H9 (cell line): Measurements from ENCODE around the gene SNED1. TPM values are rescaled to one million over a fixed set of nuclear protein-coding genes. Genes with fewer than 3 reads are reported as not detected.

Experiments
- DNase-seq: peaks from one replicate; pipeline ENCODE4 v3.0.0-alpha.2; 2017
- H2AFZ ChIP-seq: one replicate; pipeline ENCODE4 v1.6.1; 2013; ENCODE audit warnings: mild to moderate bottlenecking, low read length, control low read depth, moderate library complexity
- H2AK5ac ChIP-seq: 2 replicates; pipeline ENCODE4 v1.6.1; 2013; ENCODE audit warnings: low read length, control low read depth, mixed read lengths; ENCODE audit not compliant: insufficient read length
- H2BK120ac ChIP-seq: one replicate; pipeline ENCODE4 v1.6.1; 2013; ENCODE audit warnings: low read depth, mild to moderate bottlenecking, low read length, control low read depth, inconsistent platforms; ENCODE audit not compliant: poor library complexity, severe bottlenecking
- H2BK12ac ChIP-seq: 2 replicates; pipeline ENCODE4 v1.6.1; 2013; ENCODE audit warnings: low read length, control low read depth, mixed read lengths, low read depth; ENCODE audit not compliant: insufficient read length
- H2BK15ac ChIP-seq: 2 replicates; pipeline ENCODE4 v1.6.1; 2013; ENCODE audit warnings: low read depth, low read length, control low read depth
- H2BK20ac ChIP-seq: one replicate; pipeline ENCODE4 v1.6.1; 2013; ENCODE audit warnings: low read depth, mild to moderate bottlenecking, low read length, control low read depth, inconsistent platforms; ENCODE audit not compliant: poor library complexity, severe bottlenecking
- H2BK5ac ChIP-seq: 2 replicates; pipeline ENCODE4 v1.6.1; 2013; ENCODE audit warnings: low read length, control low read depth, mixed read lengths; ENCODE audit not compliant: insufficient read length
- H3K14ac ChIP-seq: 2 replicates; pipeline ENCODE4 v1.6.1; 2013; ENCODE audit warnings: low read length, control low read depth; ENCODE audit not compliant: insufficient read depth
- H3K18ac ChIP-seq: 2 replicates; pipeline ENCODE4 v1.6.1; 2013; ENCODE audit warnings: low read depth, mild to moderate bottlenecking, mixed read lengths, low read length, control low read depth; ENCODE audit not compliant: insufficient read length
- H3K23ac ChIP-seq: 2 replicates; pipeline ENCODE4 v1.6.1; 2013; ENCODE audit warnings: low read length, control low read depth, mixed read lengths, low read depth; ENCODE audit not compliant: insufficient read length
- H3K23me2 ChIP-seq: 2 replicates; pipeline ENCODE4 v1.6.1; 2013; ENCODE audit warnings: low read depth, mild to moderate bottlenecking, mixed read lengths, low read length, control low read depth; ENCODE audit not compliant: insufficient read length, poor library complexity, severe bottlenecking
- H3K27ac ChIP-seq: 2 replicates; pipeline ENCODE4 v1.5.1; 2013; ENCODE audit warnings: low read length, control low read depth, mixed read lengths, low read depth; ENCODE audit not compliant: insufficient read length
- H3K27me3 ChIP-seq: 2 replicates; pipeline ENCODE4 v1.6.1; 2013; ENCODE audit warnings: low read length, control low read depth, inconsistent platforms; ENCODE audit not compliant: insufficient read depth
- H3K4ac ChIP-seq: 2 replicates; pipeline ENCODE4 v1.6.1; 2013; ENCODE audit warnings: low read depth, mild to moderate bottlenecking, control low read depth, inconsistent platforms, low read length, moderate library complexity
- H3K4me1 ChIP-seq: 2 replicates; pipeline ENCODE4 v1.6.1; 2013; ENCODE audit warnings: low read length, control low read depth, inconsistent platforms; ENCODE audit not compliant: insufficient read depth
- H3K4me2 ChIP-seq: 2 replicates; pipeline ENCODE4 v1.6.1; 2013; ENCODE audit warnings: low read length, control low read depth, mixed read lengths; ENCODE audit not compliant: insufficient read length, insufficient read depth
- H3K56ac ChIP-seq: 2 replicates; pipeline ENCODE4 v1.6.1; 2013; ENCODE audit warnings: low read depth, mild to moderate bottlenecking, mixed read lengths, low read length, control low read depth; ENCODE audit not compliant: insufficient read length
- H3K79me1 ChIP-seq: 2 replicates; pipeline ENCODE4 v1.6.1; 2013; ENCODE audit warnings: low read depth, mild to moderate bottlenecking, moderate library complexity, low read length, control low read depth, inconsistent platforms; ENCODE audit not compliant: insufficient read depth, poor library complexity, severe bottlenecking
- H3K79me2 ChIP-seq: 2 replicates; pipeline ENCODE4 v1.6.1; 2013; ENCODE audit warnings: low read length, control low read depth, inconsistent platforms; ENCODE audit not compliant: insufficient read depth
- H3K9ac ChIP-seq: 2 replicates; pipeline ENCODE4 v1.6.1; 2013; ENCODE audit warnings: low read length, control low read depth, mixed read lengths; ENCODE audit not compliant: insufficient read length; ENCODE audit errors: extremely low read depth
- H3K9me3 ChIP-seq: one replicate; pipeline ENCODE4 v1.6.1; 2013; ENCODE audit warnings: low read depth, low read length, inconsistent platforms; ENCODE audit not compliant: control insufficient read depth
- H3T11ph ChIP-seq: one replicate; pipeline ENCODE4 v1.6.1; 2013; ENCODE audit warnings: mild to moderate bottlenecking, low read length, control low read depth, inconsistent platforms
- H4K20me1 ChIP-seq: one replicate; pipeline ENCODE4 v1.6.1; 2013; ENCODE audit not compliant: control insufficient read depth, insufficient read length, insufficient read depth
- H4K5ac ChIP-seq: 2 replicates; pipeline ENCODE4 v1.6.1; 2013; ENCODE audit warnings: low read depth, mild to moderate bottlenecking, mixed read lengths, low read length, control low read depth; ENCODE audit not compliant: insufficient read length
- H4K8ac ChIP-seq: replicated peaks from 2 replicates; pipeline ENCODE4 v1.6.1; 2013; ENCODE audit warnings: low read length, control low read depth, mixed read lengths, low read depth; ENCODE audit not compliant: insufficient read length
- H4K91ac ChIP-seq: 2 replicates; pipeline ENCODE4 v1.6.1; 2013; ENCODE audit warnings: low read depth, mild to moderate bottlenecking, moderate library complexity, mixed read lengths, low read length, control low read depth; ENCODE audit not compliant: insufficient read length
- H3K27ac Mint-ChIP-seq, 3 experiments: 2 replicates in 2 of 3; 3 replicates in 1 of 3; pipeline ENCODE4 v1.8.0; 2020 to 2021; ENCODE audit warnings: mixed read lengths in 3 of 3, mild to moderate bottlenecking in 1 of 3, moderate library complexity in 1 of 3
- H3K27me3 Mint-ChIP-seq: 2 replicates; pipeline ENCODE4 v1.8.0; 2021; ENCODE audit warnings: low read depth, mild to moderate bottlenecking, moderate library complexity, mixed read lengths
- H3K36me3 Mint-ChIP-seq, 3 experiments: 2 replicates in 2 of 3; 3 replicates in 1 of 3; pipeline ENCODE4 v1.8.0; 2020 to 2021; ENCODE audit warnings: low read depth in 3 of 3, mixed read lengths in 3 of 3; ENCODE audit not compliant: insufficient read depth in 1 of 3
- H3K4me1 Mint-ChIP-seq, 2 experiments: 2 replicates each; pipeline ENCODE4 v1.8.0; 2020; ENCODE audit warnings: mixed read lengths in 2 of 2
- H3K4me3 Mint-ChIP-seq, 2 experiments: 2 replicates in 1 of 2; 3 replicates in 1 of 2; pipeline ENCODE4 v1.8.0; 2020 to 2021; ENCODE audit warnings: mild to moderate bottlenecking in 2 of 2, mixed read lengths in 2 of 2, moderate library complexity in 1 of 2
- H3K9me3 Mint-ChIP-seq, 2 experiments: 2 replicates in 1 of 2; 3 replicates in 1 of 2; pipeline ENCODE4 v1.8.0; 2020; ENCODE audit warnings: mild to moderate bottlenecking in 2 of 2, mixed read lengths in 2 of 2, moderate library complexity in 1 of 2
- CTCF ChIP-seq: fragments of 200-600 bp; sonication (generic); conservative IDR thresholded peaks from 3 replicates; pipeline ENCODE4 v1.8.0; 2021; ENCODE audit warnings: antibody characterized with exemption, mild to moderate bottlenecking
- WGBS: extraction: QIAGEN DNeasy Blood & Tissue Kit; methylation state at CpG from one replicate; pipeline ENCODE4 v1.1.7; 2013; ENCODE audit warnings: missing lambda C conversion rate, low lambda C conversion rate, mixed read lengths; ENCODE audit not compliant: insufficient read length; ENCODE audit errors: extremely low coverage; 5-methylcytosine and 5-hydroxymethylcytosine counted together
- total RNA-seq: library from RNA; stranded (reverse); gene quantifications from 2 replicates; pipeline ENCODE4 v1.2.1, GENCODE V29; 2021

SNED1 gene
- total RNA-seq, 1 experiment from 2014 or later = 2.5 TPM

GRCh38 chr2:241068942-241069810, 70.8 kb downstream of the SNED1 start:
- Histone ChIP-seq H2BK5ac (no peak overlapping the region), H4K20me1 (no peaks in the 10 kb centered on the region), H3K56ac (no peak overlapping the region), H2BK12ac (no peak overlapping the region), H3K9ac (no peak overlapping the region), H3K9me3 (no peaks in the 10 kb centered on the region), H2BK20ac (no peak overlapping the region), H3K27me3 (no peaks in the 10 kb centered on the region), H3T11ph (no peak overlapping the region), H3K27ac (no peak overlapping the region), H3K18ac (no peak overlapping the region), H4K8ac (no peak overlapping the region), H4K5ac (no peak overlapping the region), H3K4ac (no peak overlapping the region), H2AK5ac (no peak overlapping the region), H2BK15ac (no peak overlapping the region), H3K23ac (no peak overlapping the region), H2BK120ac (no peak overlapping the region), H3K4me2 (no peak overlapping the region), H4K91ac (no peak overlapping the region), H3K14ac (no peak overlapping the region), H3K79me1 (no peaks in the 10 kb centered on the region), H3K23me2 (no peaks in the 10 kb centered on the region), H3K4me1 (no peaks in the 10 kb centered on the region), H3K79me2 (no peaks in the 10 kb centered on the region), H2AFZ (no peak overlapping the region)
- Mint-ChIP-seq H3K4me1 (peaks cover 2 to 7% of the 10 kb centered on the region in 2 experiments; a peak in 3 of 4 replicates), H3K4me3 (no peak overlapping the region), H3K9me3 (no peaks in the 10 kb centered on the region), H3K27me3 (no peaks in the 10 kb centered on the region; the same call in 1 of the 2 replicates), H3K27ac (no peak overlapping the region), H3K36me3 (no peaks in the 10 kb centered on the region)
- DNase-seq = no peak
- no peak for TF ChIP-seq CTCF
- no CpG with 5 or more reads among the region's 28 CpGs for WGBS
